Astrocyte of the hippocampus (primary cell): ENCODE data around the gene ASB10.

ENCODE experiments used
- DNase-seq: peaks from one replicate; pipeline ENCODE4 v3.0.0; 2011; ENCODE audit warnings: low read depth, low spot score

ASB10 gene

GRCh38 chr7:151186640-151187408 is at the start of gene ASB10:
ASB10 (minus strand) TSS chr7:151187250; CDS start chr7:151187130, 120 bp downstream.
- DNase-seq = no peak

- DNase-seq = no peak
Measured at GRCh38 chr7:151236406-151236805, 49.4 kb upstream of the ASB10 start.

GRCh38 chr7:151235091-151235787 is 48.2 kb upstream of the ASB10 start:
- DNase-seq = no peak

- no peak for DNase-seq
Measured at GRCh38 chr7:151233804-151234203, 46.8 kb upstream of the ASB10 start.

GRCh38 chr7:151232917-151233701 is 46.1 kb upstream of the ASB10 start:
- DNase-seq = peak; percentile 88

GRCh38 chr7:151232091-151232916 is 45.3 kb upstream of the ASB10 start, which contains the start of gene CHPF2:
CHPF2 (plus strand) TSS chr7:151232483; CDS start chr7:151234012, 1,529 bp downstream.
- peak; percentile 95 for DNase-seq

- DNase-seq = no peak
Measured at GRCh38 chr7:151231080-151231479, 44.0 kb upstream of the ASB10 start.

GRCh38 chr7:151229249-151229648 is 42.2 kb upstream of the ASB10 start:
- DNase-seq = no peak

GRCh38 chr7:151228024-151228866 is 41.2 kb upstream of the ASB10 start:
- DNase-seq = peak; percentile 11

- peak; percentile 100 for DNase-seq
Measured at GRCh38 chr7:151226875-151227782, 40.1 kb upstream of the ASB10 start, which contains the start of gene ABCF2. ABCF2 (minus strand) TSS chr7:151227205; CDS start chr7:151226458, 747 bp downstream.

- DNase-seq = no peak
Measured at GRCh38 chr7:151226560-151226874, 39.5 kb upstream of the ASB10 start.

GRCh38 chr7:151225948-151226510 is 39.0 kb upstream of the ASB10 start:
- no peak for DNase-seq

- DNase-seq = no peak
Measured at GRCh38 chr7:151223728-151224127, 36.7 kb upstream of the ASB10 start.

- DNase-seq = no peak
Measured at GRCh38 chr7:151218170-151218569, 31.1 kb upstream of the ASB10 start.

- DNase-seq = no peak
Measured at GRCh38 chr7:151215396-151215795, 28.3 kb upstream of the ASB10 start.

GRCh38 chr7:151213826-151214225 is 26.8 kb upstream of the ASB10 start:
- no peak for DNase-seq

- no peak for DNase-seq
Measured at GRCh38 chr7:151212626-151213025, 25.6 kb upstream of the ASB10 start.

- DNase-seq = no peak
Measured at GRCh38 chr7:151211155-151211772, 24.2 kb upstream of the ASB10 start.
